SKM-1 treated with dmso at 0.1 percent for 144 hours (cell line): Measurements from ENCODE around the gene TSPAN9.

Source experiments
- DNase-seq: peaks from one replicate; lab custom pipeline; 2025; ENCODE audit not compliant: unreplicated experiment; lab: John Stamatoyannopoulos, UW

Gene TSPAN9

DNA sequence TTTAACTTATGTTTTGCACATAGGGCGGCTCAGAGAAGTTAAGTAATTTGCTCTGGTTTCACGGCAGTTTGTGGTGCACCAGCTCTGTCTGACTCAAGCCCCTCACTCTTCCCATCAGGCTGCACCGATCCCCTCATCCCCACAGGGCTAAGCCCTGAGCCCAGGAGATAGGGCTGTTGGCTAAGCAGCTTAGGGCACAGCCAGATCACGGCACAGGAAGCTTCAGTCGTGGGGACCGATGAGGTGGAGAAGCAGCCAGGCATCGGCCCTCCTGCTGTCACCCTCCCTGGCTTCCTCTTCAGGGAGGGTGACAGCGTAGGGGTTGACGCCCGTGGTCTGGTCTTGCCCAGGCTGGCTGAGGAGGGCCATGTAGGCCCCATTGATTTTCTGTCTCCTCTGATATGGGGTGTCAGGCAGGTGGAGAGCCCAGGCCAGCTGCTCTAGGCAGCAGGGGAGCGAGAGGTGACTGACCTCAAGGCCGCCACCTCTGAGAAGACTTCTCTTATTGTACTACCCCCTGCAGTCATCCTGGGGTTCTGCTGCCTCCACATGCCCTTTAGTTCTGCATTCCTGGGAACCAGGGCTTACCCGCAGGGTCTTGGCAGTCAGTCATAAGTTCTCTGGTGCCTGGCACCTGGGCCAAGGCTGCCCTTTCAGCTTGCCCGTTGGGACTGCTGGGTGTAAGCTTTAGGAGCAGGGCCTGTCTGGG lies 166.4 kb downstream of the TSPAN9 start:
- DNase-seq = no peak

- DNase-seq = no peak
These were observed 167.1 kb downstream of the TSPAN9 start for GRCh38 chr12:3244219-3244750.

- DNase-seq = no peak
These were observed 169.1 kb downstream of the TSPAN9 start for GRCh38 chr12:3246253-3246652.

- DNase-seq = no peak
These were observed 169.9 kb downstream of the TSPAN9 start for GRCh38 chr12:3247077-3247476.

GRCh38 chr12:3247629-3248161 lies 170.5 kb downstream of the TSPAN9 start:
- DNase-seq = no peak

GRCh38 chr12:3249081-3249800 lies 172.1 kb downstream of the TSPAN9 start:
- no peak for DNase-seq

DNA sequence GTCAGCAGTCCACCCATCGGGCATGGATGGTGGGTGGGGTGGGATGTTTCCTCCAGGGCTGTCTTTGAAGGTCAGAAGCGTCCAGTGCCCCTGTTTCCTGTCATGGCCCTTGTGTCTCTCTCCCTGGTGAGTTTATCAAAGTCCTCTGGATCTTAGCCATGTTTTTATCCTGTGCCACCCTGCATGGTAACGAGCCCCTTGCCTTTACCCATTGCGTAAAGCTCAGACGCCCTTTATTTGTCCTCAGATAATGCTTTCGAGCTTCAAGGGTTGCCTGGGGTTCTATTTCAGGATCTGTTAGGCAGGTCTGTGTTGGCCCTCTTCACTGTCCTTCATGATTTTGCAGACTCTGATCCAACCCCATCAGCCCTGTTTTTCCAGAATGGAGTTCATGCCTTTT lies 172.9 kb downstream of the TSPAN9 start:
- DNase-seq = no peak

- no peak for DNase-seq
These were observed 173.4 kb downstream of the TSPAN9 start for GRCh38 chr12:3250576-3250975.

DNA sequence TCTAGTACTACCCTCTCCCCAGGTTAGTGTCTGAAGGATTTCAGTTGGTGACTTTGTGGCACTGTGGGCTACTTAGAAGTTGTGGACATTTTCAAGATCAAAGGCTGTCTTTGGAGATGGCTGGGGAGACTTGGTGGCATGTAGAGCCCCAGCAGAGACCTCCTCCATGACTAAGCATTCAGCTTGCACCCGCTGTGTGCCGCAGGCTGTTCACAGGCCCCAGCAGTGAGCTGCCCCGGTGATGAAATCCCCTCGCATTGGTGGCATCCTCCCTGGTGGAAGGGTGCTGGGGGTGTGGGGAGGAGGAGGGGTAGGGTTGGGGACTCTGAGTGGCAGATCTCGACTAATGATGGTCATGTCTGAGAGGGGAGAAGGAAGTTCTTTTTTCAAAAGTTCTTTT lies 173.9 kb downstream of the TSPAN9 start:
- DNase-seq = no peak

- DNase-seq = no peak
These were observed 174.5 kb downstream of the TSPAN9 start for GRCh38 chr12:3251691-3252090.

GRCh38 chr12:3252450-3252891 lies 175.3 kb downstream of the TSPAN9 start:
- no peak for DNase-seq

DNA sequence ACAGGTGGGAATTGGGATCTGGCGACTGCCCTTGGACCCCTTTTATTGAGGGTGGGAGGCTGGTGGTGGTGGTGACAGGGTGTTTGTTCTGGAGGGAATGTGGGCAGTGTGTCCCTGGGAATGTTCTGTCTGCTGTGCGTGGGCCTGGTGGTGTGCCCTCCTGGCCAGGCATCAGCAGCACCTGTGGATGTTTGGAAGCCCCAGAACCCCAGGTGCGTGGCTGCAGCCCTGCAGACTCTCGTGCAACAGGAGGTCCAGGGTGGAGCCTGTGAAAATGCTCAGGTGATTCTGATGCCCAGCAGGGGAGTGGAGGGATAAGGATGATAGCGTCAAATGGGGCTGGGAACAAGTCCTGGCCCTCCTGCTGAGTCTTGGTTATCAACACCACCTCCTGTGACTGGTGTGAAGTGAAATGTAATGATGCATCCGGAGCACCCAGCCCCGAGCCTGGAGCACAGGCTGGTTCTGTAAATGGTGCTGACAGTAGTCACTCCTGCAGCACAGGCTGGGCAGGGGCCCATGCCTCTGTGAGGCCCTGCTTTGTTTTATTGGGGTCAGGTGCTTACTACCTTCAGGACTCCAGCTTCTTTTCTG lies 176.6 kb downstream of the TSPAN9 start:
- DNase-seq = no peak

DNA sequence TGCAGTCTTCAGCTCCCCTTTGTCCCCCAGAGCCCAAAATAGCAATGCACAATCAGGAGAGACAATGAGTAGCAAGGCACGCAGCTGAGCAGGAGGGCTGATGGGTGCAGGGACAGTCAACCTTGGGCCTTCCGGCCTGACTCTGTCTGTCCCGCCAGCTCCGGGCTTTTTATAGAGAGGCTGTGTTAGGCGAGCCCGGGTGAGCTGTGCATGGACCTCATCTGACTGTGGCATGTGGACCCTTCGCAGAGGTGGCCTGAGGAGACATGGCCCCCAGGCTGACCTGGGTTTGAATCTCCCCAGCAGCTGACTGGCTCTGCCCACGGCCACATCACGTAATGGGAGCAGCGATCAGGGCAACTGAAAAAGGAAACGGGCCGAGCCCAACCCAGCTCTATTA lies 177.9 kb downstream of the TSPAN9 start:
- no peak for DNase-seq

- DNase-seq = no peak
These were observed 179.0 kb downstream of the TSPAN9 start for GRCh38 chr12:3256103-3256631.

- no peak for DNase-seq
These were observed 180.2 kb downstream of the TSPAN9 start for GRCh38 chr12:3257411-3257810.

DNA sequence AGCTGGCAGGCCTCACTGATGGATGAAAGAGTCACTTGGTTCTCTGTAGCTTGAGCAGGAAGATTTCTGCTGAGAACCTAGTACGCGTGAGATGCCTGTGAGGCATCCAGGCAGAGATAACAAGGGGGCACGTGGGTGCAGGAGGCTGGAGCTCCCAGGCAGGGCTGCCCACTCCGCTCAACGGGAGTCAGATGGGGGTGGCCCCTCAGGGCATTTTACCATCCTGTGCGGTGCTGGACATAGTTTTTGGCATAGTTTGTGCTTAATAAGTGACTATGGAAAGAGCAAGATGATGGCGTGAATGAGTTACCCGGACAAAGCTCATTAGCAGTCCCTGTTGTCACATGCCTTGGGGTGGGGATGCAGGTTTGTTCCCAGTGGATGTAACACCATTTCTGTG lies 182.8 kb downstream of the TSPAN9 start:
- DNase-seq = no peak

GRCh38 chr12:3261782-3262359 lies 184.7 kb downstream of the TSPAN9 start:
- DNase-seq = no peak

GRCh38 chr12:3262470-3262869 lies 185.3 kb downstream of the TSPAN9 start:
- DNase-seq = no peak

DNA sequence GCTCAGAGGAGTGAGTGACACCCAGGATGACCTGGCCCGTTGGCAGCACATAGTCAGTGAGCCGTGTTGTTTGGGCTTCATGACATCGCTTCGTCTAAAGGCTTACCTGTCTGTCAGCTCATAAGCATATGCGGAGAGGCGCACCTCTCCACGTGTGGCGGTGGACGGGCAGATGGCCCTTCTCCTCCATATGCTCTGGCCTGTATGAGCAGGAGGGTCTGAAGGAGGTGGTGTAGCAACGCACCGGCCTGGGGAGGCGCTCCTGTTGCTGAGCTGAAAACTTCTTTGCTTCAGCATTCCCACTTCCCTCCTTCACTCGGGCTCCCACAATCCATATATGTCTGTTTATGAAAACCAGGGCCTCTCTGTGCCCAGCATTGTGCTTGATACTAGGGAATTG lies 186.1 kb downstream of the TSPAN9 start:
- no peak for DNase-seq

DNA sequence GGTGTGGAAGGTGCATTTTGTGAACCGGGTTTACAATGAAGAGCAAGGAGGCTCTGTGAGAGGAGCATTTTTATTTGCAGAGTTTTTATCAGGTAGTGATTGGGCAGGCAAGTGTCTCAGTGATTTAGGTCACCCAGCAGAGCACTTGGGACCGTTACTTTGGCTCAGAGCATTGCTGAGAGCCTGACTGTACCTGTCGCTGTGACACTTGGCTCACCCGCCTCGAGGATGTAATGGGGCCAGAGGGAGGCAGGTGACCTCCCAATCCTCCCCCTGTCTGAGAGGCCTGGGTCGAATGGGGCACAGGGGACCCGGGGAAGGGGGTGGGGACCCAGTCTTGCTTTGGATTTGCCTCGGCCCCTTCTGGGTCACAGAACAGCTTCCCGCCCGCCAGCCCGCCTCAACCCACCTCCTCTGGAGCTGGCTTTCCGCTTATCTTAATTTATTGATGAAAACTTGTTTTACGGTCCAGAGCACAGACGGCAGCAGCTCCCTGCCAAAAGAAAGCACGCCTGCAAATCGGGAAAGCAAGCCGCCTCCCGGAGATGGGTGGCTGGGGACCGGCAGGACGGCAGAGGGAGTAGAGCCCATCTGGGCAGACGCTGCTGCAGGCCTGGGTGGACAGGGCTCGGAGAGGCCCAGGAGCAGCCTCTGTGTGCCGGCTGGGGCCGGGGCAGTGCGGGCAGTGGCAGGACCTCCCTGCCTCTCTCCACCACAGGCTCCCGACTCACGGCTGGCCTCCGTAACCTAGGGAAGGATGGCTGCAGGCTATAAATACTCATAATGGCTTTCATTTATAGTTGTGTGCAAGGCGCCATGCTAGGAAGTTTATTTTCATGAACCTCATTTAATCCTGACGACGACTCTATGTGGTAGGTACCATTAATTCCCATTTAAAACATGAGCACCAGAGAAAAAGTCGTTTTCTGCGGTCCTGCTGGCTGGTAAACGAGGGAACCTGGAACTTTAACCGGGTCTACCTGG lies 187.1 kb downstream of the TSPAN9 start:
- DNase-seq = no peak
